Measurements from ENCODE around the gene TAF11.
"Not testable (repeated sequence)": the region's sequence is repeated elsewhere in the genome, so short reads cannot be mapped to it uniquely, and the experiment has no call there.

The TAF11 gene

GRCh38 chr6:34904990-34905613 lies 17.3 kb upstream of the TAF11 start:
- no peak for DNase-seq (ENCODE audit: low read depth)

DNA sequence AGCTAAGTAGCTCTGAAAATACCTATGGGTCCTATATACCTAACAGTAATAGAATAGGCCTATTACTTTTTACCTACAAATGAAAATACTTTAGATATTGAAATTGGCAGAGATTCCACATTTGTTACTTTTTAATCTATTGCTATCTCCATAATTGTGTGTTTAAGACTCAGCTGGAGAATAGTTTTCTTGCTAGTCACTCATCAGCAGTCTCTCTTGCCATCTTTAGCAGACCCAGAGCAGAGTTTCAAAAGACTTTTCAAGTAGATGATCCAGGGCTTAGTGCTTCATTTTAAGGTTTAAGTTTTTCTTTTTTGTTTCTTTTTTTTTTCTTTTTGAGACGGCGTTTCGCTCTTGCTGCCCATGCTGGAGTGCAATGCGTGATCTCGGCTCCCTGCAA lies 14.1 kb upstream of the TAF11 start:
- no peak for DNase-seq (ENCODE audit: low read depth)

DNA sequence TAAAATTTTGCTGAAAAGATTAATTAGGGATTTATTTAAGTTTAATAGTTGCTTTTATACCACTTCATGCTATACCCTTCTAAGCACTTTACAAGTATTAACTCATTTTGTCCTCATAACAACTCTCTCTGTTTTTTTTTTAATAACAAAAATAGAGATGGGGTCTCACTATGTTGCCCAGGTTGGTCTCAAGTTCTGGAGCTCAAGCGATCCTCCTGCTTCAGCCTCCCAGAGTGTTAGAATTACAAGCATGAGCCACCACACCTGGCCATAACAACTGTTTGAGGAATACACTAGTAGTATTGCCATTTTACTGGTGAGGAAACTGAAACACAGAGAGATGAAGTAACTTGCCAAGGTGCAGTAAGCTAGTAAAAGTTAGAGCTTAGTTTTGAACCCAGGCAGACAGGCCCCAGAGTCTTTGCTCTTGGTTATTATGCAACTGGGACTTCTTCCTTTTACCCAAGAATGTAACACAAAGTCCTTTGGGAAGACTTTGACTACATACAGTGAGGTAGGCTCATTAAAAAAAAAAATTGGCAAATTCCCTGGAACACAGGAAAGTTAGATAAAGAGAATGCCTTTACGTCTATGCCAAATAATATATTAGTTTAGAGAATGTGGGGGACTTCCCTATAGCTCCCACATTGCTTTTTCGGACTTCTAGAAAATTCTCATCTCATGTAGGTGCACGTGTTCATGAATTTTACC lies 12.6 kb upstream of the TAF11 start:
- no peak for DNase-seq (ENCODE audit: low read depth)

DNA sequence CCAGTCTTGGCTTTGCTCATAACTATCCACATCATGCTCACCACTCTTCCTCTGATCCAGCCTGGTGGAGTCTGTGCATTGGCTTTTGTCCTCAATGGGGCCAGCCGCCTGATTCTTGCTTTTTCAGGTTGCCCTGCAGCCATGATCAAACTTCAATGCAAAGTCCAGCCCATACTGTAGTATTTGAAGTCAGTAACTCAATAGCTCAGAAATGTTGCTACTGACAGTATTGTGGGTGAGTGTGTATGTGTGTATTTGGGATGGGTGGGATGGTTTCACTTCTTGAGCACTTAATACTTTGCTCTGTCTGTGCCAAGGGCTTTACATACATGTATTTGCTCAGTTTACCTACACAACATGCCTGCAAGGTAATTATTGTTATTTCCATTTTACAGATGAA lies 11.9 kb upstream of the TAF11 start:
- DNase-seq (ENCODE audit: low read depth), result not testable (repeated sequence)

DNA sequence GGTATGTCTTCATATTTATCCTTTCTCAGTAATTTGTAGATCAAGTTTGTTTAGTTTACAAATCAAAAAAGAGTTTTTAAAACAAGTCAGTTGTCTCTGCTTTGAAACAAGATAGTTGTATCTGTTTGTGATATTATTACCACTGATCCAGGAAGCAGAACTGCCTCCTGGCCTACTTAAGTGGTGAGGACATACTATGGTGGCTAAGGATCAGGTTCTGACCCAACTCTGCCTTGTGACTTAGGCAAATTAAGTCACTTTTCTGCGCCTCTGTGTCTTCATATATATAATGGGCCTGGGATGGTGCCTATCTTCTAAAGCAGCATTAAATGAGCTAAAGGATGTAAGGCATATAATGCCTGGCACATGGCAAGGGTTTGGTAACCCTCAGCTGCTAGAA lies 9.9 kb upstream of the TAF11 start:
- DNase-seq (ENCODE audit: low read depth), result no peak

DNA sequence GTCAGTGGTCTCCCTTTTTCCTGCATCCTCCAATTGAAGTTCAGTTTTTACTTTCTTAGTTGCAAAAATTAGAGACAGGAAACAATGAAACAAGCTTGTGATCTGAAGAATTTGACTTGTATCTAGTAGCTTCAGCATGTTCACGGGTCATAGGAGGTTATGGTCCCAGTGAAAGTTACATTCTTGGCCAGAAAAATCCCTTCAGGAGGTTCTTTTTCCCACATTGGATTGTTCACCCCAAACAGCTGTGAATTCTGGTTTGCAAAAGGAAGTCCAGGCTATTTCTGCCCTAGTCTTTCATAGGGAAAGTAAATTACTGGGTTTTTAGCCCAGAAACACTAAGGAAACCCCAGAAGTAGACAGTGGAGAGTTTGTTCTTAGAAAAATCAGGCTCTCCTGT lies 9.3 kb upstream of the TAF11 start:
- no peak for DNase-seq (ENCODE audit: low read depth)

DNA sequence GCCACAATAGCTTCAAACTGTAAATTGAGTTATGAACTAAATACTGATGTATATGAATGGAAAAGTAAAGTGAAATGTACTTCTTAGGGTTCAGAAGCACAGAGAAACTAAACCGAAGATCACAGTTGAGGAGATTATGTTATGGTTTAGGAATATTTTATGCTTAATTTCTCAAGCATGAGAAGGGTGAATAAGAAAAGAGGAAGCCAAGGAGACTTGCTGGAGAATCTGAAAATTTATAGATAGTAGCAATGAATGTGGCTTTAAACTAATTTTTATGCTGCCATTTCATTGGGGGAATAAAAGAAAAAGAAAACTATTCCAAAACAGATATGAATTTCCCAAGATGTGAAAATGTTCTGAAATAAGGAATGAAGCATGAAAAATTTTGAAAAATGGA lies 6.9 kb upstream of the TAF11 start:
- DNase-seq (ENCODE audit: low read depth), result no peak

GRCh38 chr6:34891296-34891695 lies 3.5 kb upstream of the TAF11 start:
- DNase-seq (ENCODE audit: low read depth), result no peak

DNA sequence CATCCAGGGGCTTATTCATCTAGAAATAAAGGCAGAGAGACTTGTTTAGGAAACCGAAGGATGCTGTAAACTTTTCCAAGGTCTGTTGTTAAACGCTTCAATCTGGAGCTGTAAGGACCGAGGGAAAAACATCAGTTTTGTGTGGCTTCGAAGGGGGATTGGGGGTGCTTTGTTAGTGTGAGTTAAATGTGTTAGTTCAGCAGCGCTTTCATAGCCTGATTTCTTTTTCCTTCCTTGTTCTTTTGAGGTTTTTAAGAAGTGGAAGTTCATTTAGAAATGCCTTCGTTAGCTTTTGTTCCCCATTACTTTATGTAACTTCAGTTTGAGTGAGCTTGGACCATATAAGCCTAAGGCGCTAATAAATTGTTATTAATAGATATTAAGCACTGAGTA lies 2.7 kb upstream of the TAF11 start:
- DNase-seq (ENCODE audit: low read depth), result no peak

- DNase-seq (ENCODE audit: low read depth), result peak; percentile 87
Observed at GRCh38 chr6:34888874-34889555, 1.2 kb upstream of the TAF11 start, which contains the start of gene ANKS1A. Gene ANKS1A, plus strand, starts transcription at chr6:34889255. Its CDS starts 148 bp downstream, at chr6:34889403.

- DNase-seq (ENCODE audit: low read depth), result no peak
Observed at GRCh38 chr6:34888514-34888856, 643 bp upstream of the TAF11 start.

DNA sequence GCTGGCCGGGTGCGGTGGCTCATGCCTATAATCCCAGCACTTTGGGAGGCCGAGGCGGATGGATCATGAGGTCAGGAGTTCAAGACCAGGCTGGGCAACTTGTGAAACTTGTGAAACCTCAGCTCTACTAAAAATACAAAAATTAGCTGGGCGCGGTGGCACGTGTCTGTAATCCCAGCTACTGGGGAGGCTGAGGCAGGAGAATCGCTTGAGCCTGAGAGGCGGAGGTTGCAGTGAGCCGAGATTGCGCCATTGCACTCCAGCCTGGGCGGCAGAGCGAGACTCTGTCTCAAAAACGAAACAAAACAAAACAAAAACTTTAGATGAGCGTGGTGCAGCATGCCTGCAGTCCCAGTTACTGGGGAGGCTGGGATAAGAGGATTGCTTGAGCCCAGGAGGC lies 2.0 kb downstream of the TAF11 start:
- DNase-seq (ENCODE audit: low read depth), result not testable (repeated sequence)

- no peak for DNase-seq (ENCODE audit: low read depth)
Observed at GRCh38 chr6:34884996-34885395, 2.8 kb downstream of the TAF11 start.

GRCh38 chr6:34884073-34884472 lies 3.8 kb downstream of the TAF11 start:
- not testable (repeated sequence) for DNase-seq (ENCODE audit: low read depth)

- DNase-seq (ENCODE audit: low read depth), result no peak
Observed at GRCh38 chr6:34877869-34878485, 9.9 kb downstream of the TAF11 start.

DNA sequence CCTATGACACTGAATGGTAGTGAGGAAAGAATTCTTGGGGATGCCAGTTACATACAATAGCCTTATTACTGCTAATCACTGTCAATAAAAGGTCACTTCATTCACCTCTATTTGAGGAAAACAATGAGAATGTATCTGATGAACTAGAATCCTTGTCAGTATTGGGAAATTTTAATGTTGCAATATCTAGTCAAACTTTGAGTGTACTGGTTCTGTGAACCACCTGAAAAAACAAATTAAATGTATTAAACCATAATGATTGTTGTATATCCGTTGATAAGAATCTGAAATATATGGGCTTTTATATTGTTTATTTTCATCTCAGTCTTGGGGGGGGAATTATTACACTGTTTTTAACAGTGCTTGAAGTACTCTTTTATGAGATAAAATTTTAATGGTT lies 10.6 kb downstream of the TAF11 start:
- no peak for DNase-seq (ENCODE audit: low read depth)

- DNase-seq (ENCODE audit: low read depth), result no peak
Observed at GRCh38 chr6:34876472-34876871, 11.4 kb downstream of the TAF11 start.

DNA sequence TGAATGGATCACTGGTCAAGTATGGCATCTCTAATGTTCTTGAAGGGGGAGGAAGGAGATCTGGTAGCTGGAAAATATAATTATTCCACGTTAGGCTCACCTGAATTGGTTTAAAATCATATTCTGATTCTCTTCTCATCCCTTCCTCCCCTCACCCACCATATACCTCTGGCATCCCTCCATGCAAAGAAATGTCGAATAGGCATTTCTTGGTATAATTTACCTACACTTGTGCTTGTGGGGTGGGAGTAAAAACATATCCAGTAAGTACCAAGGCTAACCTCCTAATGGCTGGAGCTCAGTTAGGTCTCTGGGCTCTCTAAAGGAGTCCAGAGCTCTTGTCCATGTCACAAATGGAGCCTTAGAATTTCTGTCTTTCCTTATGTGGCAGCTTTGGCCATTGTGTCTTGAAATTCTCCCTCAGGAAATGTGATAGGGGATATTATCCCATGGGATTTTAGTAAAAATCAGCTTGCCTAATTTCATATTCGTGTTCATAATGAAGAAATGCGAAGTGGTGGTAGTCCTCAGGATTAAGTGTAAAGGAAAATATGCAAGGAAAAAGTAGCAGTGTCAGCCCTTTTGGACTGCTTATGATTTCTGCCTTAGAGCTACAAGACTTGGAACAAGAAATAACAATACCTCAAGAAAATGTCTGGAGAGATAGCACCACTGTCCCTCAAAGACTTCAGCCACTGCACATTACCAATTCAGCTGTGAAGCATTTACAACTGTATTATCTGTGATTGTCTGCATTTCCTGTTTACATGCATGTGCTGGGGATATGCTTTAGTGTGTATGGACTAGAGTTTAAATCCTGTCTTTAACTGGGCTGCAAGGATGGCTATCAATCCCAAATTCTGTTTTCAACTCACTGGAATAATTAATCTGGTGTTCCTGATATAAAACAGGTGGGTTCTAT lies 12.3 kb downstream of the TAF11 start:
- DNase-seq (ENCODE audit: low read depth), result no peak

DNA sequence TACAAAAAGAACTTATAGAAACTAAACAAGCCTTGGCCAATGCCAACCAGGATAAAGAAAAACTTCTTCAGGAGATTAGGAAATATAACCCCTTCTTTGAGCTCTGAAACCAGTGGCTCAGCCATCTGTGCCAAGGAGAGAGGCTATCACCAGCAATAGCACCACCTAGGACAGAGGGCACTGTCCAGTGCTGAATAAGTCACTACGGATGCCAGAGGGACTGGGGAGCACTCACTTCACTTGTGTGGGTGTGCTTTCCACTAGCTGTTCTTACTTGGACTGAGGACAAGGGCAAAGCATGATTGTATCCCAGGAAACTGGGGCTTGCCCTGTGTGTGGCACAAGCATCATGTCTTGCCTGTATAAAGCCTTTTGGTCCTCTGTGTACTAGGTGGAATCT lies 15.5 kb downstream of the TAF11 start:
- no peak for DNase-seq (ENCODE audit: low read depth)

DNA sequence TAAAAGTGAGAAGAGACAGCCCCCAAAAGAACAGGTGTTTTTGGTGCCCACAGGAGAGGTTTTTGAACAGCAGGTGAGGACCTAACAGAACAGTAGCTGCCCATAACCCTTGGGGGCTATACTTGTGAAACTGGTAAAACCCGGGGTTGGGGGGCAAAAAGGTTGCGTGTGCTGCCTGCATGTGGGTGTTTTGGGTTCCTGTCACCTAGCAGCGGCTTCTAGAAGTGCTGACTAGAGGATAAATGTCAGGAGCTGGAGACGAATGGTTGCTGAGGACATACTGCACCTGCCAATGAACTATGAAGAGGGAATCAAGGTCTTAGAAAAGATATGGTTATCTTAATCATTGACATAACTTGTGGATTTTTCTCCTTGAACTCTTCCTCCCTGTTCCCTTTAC lies 16.0 kb downstream of the TAF11 start:
- no peak for DNase-seq (ENCODE audit: low read depth)

GRCh38 chr6:34867484-34867883 lies 20.4 kb downstream of the TAF11 start:
- no peak for DNase-seq (ENCODE audit: low read depth)

DNA sequence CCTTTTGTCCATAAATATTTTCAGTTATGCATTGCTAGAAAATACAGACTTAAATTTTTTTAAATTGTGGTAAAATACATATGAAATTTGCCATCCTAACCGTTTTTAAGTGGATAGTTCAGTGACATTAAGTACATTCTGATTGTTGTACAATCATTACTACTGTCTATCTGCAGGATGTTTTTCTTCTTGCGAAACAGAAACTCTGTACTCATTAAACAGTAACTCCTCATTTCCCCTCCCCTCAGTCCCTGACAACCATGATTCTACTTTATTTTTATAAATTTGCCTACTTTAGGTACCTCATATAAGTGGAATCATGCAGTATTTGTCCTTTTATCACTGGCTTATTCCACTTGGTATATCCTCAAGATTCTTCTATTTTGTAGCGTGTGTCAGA lies 21.3 kb downstream of the TAF11 start:
- no peak for DNase-seq (ENCODE audit: low read depth)

Measured in activated gamma-delta T cell treated with anti-CD3 and anti-CD28 coated beads, Interleukin-2, amount 50 U/mL, for 16 hours (primary cell).